Fibroblast of skin of right quadriceps (primary cell): ENCODE measurements around the gene MYMX.
A peak's percentile ranks its signal among the peaks of the same experiment; 100 is the strongest.

ENCODE experiments used
- DNase-seq: peaks from one replicate; pipeline ENCODE4 v3.0.0-alpha.2; 2013

Gene MYMX

DNA sequence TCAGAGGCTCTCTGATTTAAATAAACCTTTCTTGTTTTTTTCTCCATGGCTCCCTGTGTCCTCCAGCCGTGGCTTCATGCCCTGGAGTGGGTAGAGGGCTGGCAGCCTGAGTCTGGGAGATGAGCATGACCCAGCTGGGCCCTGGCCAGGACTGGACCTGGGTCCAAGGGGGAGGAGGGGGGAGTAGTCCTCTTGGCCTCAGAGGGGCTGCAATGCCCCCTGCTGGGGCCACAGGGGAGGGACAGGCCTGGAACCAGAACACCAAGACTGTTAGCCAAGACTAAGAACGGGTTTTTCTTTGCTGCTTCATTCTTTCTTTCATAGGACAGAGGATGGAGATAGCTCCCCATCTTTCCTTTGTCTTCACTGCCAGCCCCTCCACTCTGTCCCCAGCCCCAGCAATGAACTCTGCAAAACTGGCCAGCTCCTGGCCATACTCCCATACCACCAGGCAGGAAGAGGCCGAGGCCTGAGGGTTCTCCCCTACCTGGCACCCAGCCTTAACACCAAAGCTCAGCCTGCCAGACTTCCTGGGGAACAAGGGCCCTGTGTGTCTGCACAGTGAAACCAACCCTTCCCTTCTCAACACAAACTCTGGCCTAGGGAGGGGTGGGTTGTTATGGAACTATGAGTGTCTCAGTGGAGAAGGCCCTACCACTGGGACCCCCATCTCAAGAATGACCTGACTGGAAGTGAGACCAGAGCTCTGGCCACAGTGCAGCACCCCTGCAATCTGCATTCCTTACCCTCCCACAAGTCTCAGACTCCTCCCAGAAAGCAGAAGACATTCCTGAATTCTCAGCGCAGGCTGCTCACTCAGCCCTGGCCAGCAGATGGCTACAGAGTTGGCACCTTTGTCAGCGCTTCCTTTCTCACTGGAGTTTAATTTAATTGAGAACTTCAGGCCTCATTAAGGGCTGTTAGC lies 17.6 kb downstream of the MYMX start:
- peak; percentile 72 for DNase-seq

GRCh38 chr6:44235269-44235668 lies 18.5 kb downstream of the MYMX start:
- DNase-seq: no peak

GRCh38 chr6:44235891-44236516 lies 19.3 kb downstream of the MYMX start:
- no peak for DNase-seq

- DNase-seq: peak; percentile 91
Observed at GRCh38 chr6:44237021-44237812, 20.5 kb downstream of the MYMX start.

GRCh38 chr6:44237813-44238433 lies 21.2 kb downstream of the MYMX start:
- DNase-seq: peak; percentile 62

DNA sequence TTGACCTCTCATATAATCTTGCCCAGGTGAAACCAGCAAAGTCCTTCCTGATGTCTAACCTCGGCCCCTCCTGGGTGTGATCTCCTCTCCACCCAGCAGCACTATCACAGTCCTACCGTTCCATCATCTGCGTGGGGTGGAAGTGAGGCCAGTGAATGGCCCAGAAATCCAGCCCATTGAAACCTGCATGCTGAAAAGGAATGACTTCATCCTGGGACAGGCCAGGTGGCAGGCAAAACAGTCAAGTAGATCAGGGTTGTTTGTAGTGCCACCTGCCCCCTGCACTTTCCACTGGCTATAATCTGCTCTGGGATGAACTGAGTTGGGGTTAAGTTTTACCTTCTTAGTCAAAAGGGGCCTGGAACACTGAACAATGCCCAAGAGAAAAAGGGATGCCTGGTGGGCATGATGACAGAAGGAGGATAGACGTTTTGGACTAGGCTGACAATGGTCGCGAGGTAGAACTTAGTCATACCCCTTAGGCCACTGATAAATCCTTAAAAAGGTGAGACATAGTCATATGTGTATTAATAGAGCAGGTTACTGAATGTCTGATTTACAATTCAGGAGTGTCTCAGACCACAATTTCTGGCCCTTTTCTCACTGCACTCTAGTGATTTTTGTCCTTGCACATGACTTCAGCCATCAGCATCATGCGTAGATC lies 22.1 kb downstream of the MYMX start:
- DNase-seq: no peak

DNA sequence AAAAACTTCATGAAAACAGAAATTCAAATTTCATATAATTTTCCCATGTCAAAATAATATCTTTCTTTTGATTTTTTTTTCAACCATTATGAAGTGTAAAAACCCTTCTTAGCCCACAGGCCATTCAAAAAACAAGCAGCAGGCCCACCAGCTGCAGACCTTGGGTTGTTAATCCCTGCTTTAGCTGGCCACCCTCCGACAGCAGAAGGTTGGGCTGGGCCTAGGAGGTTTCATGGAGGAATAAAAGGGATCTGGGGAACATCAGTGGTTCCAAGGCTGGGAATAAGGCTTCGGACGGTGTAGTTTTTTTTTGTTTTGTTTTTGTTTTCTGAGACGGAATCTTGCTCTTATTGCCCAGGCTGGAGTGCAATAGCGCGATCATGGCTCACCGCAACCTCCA lies 26.6 kb downstream of the MYMX start:
- no peak for DNase-seq

GRCh38 chr6:44245391-44245911 lies 28.7 kb downstream of the MYMX start:
- DNase-seq: no peak

DNA sequence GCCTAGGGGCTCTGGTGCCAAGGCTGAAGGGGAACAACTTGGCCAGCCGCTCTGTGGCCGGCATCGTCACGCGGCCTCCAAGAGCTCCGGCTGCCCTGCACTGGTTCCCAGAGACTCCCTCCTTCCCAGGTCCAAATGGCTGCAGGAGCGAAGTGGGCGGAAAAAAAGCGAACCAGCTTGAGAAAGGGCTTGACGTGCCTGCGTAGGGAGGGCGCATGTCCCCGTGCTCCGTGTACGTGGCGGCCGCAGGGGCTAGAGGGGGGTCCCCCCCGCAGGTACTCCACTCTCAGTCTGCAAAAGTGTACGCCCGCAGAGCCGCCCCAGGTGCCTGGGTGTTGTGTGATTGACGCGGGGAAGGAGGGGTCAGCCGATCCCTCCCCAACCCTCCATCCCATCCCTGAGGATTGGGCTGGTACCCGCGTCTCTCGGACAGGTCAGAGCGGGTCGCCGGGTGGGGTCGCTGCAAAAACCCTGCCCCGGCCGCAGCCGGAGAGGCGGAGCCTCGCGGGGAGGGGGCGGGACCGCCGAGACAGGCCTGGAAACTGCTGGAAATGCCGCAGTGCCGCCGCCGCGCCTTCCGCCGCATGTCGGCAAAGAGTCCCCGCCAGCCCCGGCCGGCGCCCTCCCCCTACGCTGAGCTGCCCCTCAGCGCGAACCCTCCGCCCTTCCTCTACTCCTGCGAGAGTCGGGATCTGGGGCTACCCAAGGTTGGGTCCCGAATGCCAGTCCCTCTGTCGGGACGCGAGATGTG lies 29.4 kb downstream of the MYMX start:
- peak; percentile 81 for DNase-seq

GRCh38 chr6:44246663-44247337 lies 30.1 kb downstream of the MYMX start, which contains the start of gene HSP90AB1:
Gene HSP90AB1, plus strand, starts transcription at chr6:44247101. Its CDS starts 1,529 bp downstream, at chr6:44248630.
- DNase-seq: peak; percentile 98

DNA sequence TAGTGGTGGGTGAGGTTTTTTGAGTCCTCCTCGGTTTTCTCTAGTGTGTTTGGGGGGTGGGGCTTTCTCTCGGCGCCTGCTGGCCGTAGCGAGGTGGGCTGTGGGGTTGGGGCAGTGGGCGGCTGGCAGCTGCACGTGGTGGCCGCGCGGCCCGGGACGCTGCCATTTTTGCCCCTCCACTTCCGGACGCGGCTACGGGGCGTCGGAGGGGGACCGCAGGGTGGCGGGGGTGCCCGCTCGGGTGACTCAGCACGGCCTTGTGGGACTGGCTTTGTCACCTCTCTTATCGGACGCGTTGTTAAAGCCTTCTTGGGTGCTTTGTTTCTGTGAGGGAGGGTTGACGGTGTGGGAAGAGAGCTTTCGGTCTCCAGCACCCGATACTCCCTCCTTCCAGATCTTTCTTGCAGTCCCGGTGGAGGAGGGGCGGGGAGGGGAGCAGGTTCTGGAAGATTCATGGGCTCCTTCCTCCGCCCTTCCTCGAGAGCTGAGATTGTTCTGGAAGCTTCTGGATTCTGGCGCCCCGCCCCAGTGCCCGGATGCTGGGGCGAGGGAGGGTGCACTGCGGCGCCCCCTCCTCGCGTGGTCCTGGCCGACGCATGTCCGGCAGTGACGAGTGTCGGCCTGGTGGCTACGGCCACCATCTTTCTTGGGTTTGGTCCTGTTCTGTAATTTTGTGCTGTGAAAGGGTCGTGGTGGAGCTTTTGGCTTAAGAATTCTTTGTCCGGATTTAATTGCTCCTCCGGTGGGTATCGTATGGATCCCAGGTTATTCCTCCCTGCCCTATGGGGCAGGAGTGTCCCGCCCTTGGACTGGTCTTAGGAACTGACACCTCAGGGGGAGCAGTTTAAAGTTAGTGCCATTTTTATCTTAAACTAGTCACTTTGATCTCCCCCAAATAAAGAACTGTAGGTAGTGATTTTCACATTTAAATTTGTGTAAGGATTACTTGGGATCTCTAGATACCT lies 30.9 kb downstream of the MYMX start:
- DNase-seq: peak; percentile 54

GRCh38 chr6:44248579-44248978 lies 31.9 kb downstream of the MYMX start:
- no peak for DNase-seq

DNA sequence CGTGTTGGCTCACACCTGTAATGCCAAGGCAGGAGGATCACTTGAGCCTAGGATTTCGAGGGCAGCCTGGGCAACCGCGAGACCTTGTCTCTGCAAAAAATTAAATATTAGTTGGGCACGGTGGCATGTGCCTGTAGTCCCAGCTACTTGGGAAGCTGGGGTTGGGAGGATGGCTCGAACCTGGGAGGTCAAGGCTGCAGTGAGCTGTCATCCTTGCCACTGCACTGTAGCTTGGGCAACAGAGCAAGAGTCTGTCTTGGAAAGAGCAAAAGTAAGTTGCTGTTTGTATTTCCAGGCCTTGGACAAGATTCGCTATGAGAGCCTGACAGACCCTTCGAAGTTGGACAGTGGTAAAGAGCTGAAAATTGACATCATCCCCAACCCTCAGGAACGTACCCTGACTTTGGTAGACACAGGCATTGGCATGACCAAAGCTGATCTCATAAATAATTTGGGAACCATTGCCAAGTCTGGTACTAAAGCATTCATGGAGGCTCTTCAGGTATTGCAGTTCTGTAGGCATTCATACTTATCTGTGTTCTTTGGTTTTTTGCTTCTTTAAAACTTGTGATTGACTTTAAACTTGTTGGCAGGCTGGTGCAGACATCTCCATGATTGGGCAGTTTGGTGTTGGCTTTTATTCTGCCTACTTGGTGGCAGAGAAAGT lies 32.5 kb downstream of the MYMX start:
- DNase-seq: no peak

DNA sequence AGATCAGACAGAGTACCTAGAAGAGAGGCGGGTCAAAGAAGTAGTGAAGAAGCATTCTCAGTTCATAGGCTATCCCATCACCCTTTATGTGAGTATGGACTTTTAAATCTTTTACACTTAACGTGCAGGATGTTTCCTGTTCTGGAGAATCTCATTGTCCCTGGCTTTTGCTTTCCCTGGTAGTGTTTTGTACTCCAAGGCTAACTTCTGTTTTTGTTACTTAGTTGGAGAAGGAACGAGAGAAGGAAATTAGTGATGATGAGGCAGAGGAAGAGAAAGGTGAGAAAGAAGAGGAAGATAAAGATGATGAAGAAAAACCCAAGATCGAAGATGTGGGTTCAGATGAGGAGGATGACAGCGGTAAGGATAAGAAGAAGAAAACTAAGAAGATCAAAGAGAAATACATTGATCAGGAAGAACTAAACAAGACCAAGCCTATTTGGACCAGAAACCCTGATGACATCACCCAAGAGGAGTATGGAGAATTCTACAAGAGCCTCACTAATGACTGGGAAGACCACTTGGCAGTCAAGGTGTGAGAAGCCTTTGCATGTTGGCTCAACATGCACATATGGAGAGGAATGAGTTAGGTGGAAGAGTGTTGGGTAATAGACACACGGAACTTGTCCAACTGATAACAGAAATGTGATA lies 33.5 kb downstream of the MYMX start:
- no peak for DNase-seq

- DNase-seq: no peak
Observed at GRCh38 chr6:44250718-44251123, 34.0 kb downstream of the MYMX start.

DNA sequence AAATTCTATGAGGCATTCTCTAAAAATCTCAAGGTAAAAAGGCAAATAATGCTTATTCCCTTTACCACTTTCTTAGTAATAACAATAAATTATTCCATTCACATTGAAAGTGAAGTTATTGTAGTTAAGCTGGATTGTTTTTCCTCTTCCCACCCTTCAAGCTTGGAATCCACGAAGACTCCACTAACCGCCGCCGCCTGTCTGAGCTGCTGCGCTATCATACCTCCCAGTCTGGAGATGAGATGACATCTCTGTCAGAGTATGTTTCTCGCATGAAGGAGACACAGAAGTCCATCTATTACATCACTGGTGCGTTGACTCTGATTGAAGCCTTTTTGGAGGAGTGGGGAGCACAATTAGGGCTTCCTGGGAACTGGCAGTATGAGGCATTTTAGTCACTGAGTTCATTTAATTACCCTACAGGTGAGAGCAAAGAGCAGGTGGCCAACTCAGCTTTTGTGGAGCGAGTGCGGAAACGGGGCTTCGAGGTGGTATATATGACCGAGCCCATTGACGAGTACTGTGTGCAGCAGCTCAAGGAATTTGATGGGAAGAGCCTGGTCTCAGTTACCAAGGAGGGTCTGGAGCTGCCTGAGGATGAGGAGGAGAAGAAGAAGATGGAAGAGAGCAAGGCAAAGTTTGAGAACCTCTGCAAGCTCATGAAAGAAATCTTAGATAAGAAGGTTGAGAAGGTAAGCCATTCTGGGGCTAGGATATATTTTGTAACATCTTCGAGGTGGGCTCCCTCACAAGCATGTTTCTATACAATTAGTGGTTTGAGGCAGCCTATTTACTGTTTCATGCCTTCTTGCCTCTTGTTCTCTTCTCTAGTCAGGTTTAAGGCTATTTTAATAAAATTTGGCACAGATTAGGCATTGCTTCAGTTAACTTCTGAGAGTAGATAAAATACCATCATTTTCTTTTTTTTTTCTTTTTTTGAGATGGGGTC lies 35.1 kb downstream of the MYMX start:
- no peak for DNase-seq
